WERI-Rb-1 (cell line): ENCODE measurements around the gene PTGES3.

ENCODE experiments used
- DNase-seq: peaks from one replicate; pipeline ENCODE4 v3.0.0-alpha.2; 2020
- H3K27ac ChIP-seq: fragments of 250-450 bp; sonication (Bioruptor Pico); 2 replicates; pipeline ENCODE4 v1.5.1; 2020; ENCODE audit warnings: mild to moderate bottlenecking, moderate library complexity
- H3K27me3 ChIP-seq: fragments of 250-450 bp; sonication (Bioruptor Pico); 2 replicates; pipeline ENCODE4 v1.5.1; 2021; ENCODE audit warnings: mild to moderate bottlenecking, low read depth, moderate library complexity; ENCODE audit not compliant: insufficient read depth, severe bottlenecking
- H3K36me3 ChIP-seq: fragments of 250-450 bp; sonication (Bioruptor Pico); 2 replicates; pipeline ENCODE4 v1.5.1; 2020; ENCODE audit warnings: mild to moderate bottlenecking, moderate library complexity
- H3K4me3 ChIP-seq: 2 replicates; pipeline ENCODE4 v1.5.1; 2011; ENCODE audit warnings: low read depth, mild to moderate bottlenecking, control low read depth, low read length
- H3K9me3 ChIP-seq: fragments of 250-450 bp; sonication (Bioruptor Pico); 2 replicates; pipeline ENCODE4 v1.5.1; 2021; ENCODE audit warnings: mild to moderate bottlenecking, moderate library complexity; ENCODE audit not compliant: severe bottlenecking
- TF ChIP-seq, protein P1 (sequence below): IDR thresholded peaks from 2 replicates; pipeline ENCODE4 v1.5.1; 2011; ENCODE audit warnings: low read depth, mild to moderate bottlenecking, control low read depth, inconsistent platforms, low read length

PTGES3 gene

DNA sequence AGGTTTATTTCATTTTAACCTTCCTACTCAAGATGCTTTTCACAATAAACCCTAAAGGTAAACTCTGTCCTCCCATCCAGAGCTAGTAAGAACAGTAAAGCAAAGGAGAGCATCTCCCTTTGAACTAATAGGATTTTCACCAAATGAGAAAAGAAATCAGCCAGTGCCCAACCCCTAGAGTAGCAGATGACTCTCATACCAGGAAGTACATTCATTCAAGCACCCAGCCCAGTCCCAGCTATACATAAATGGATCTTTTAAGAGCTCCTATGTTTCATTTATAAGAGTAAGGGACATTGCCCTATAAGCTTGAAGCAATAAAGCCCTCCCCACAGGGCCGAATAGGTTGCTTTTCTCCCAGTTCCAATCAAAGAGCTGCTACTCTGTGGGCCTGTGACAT is 65.5 kb downstream of the PTGES3 start:
- Histone ChIP-seq H3K36me3 (peaks cover 53% of the 10 kb centered on the region), H3K27ac (no peak overlapping the region)

DNA sequence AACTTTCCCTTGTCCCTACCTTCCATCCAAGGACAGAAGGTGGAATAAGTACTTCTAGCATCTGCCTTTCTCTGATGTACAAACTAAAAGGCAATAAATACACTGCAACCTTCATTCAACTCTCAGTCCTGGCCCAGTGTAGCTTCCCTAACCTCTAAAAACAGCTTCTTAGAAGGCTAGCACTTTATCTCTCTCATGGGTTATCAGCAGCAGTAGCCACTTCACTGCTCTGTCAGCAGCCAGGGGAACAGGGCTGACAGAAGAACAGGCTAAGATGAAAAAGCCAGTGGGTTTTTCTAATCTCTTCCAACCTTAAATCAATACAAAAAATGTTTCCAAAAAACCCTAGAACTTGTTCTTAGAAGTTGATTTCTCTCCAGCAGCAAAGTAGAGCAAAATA is 71.2 kb downstream of the PTGES3 start:
- no peak overlapping the region for H3K4me3 ChIP-seq
- no peak overlapping the region for H3K27ac ChIP-seq
- no peak for DNase-seq
- H3K27me3 ChIP-seq: no peaks in the 10 kb centered on the region
- peaks cover 74% of the 10 kb centered on the region for H3K36me3 ChIP-seq
- no peaks in the 10 kb centered on the region for H3K9me3 ChIP-seq
- TF ChIP-seq, protein P1, sequence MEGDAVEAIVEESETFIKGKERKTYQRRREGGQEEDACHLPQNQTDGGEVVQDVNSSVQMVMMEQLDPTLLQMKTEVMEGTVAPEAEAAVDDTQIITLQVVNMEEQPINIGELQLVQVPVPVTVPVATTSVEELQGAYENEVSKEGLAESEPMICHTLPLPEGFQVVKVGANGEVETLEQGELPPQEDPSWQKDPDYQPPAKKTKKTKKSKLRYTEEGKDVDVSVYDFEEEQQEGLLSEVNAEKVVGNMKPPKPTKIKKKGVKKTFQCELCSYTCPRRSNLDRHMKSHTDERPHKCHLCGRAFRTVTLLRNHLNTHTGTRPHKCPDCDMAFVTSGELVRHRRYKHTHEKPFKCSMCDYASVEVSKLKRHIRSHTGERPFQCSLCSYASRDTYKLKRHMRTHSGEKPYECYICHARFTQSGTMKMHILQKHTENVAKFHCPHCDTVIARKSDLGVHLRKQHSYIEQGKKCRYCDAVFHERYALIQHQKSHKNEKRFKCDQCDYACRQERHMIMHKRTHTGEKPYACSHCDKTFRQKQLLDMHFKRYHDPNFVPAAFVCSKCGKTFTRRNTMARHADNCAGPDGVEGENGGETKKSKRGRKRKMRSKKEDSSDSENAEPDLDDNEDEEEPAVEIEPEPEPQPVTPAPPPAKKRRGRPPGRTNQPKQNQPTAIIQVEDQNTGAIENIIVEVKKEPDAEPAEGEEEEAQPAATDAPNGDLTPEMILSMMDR: no peak

More for the DNA sequence above, 65.5 kb downstream of the PTGES3 start:
- TF ChIP-seq, protein P1: no peak
- DNase-seq: no peak
- Histone ChIP-seq H3K9me3 (no peaks in the 10 kb centered on the region), H3K4me3 (no peak overlapping the region), H3K27me3 (no peaks in the 10 kb centered on the region)

DNA sequence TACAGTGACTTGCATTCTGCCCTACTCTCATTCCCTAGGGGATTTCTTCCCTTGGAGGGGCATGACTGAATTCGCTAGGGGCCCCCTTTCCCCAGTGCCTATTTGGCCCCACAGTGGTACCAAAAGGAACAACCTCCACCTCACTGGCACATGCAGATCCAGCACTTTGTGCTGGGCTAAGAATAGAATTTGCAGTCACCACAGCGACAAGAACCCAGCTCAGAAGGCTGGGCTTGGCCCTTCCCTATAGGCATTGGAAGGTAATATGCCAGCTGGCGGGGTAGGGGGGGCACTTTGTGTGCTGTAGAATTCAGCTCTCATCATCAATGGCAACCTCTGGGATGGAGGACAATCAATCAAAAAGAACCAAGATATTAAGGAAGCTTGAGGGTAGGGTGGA is 71.8 kb downstream of the PTGES3 start:
- Histone ChIP-seq H3K36me3 (peaks cover 79% of the 10 kb centered on the region), H3K27me3 (no peaks in the 10 kb centered on the region), H3K4me3 (no peak overlapping the region), H3K27ac (no peak overlapping the region), H3K9me3 (no peaks in the 10 kb centered on the region)
- TF ChIP-seq, protein P1: no peak
- no peak for DNase-seq

DNA sequence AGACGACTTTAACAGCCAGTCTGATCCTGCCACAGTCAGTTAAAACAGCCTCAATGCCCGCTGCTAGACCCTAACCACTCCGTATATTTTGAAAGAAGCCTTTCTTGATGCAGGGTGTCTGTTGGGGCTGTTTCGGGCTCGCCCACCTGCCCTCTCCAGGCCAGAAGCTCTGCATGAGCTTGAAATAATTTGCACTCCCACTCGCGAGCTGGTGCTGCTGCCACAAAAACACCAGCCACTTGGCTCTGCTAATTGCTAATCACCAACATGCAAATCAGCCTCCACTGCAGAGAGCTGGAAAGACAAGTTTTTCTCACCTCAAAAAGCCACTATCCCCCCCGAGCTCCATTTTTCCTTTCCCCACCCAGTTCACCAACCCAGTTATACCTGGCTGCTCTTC is 73.5 kb downstream of the PTGES3 start:
- Histone ChIP-seq H3K27ac (no peak overlapping the region), H3K36me3 (peaks cover 81% of the 10 kb centered on the region), H3K4me3 (no peak overlapping the region), H3K27me3 (no peaks in the 10 kb centered on the region), H3K9me3 (no peaks in the 10 kb centered on the region)
- TF ChIP-seq, protein P1: no peak
- DNase-seq: no peak
